ENCODE results near the gene DOCK7.
"Not testable (repeated sequence)": the region's sequence is repeated elsewhere in the genome, so short reads cannot be mapped to it uniquely, and the experiment has no call there.

DOCK7 gene

GRCh38 chr1:62528015-62528414 is 160.2 kb downstream of the DOCK7 start:
- no peaks in the 10 kb centered on the region for H3K79me2 ChIP-seq (ENCODE audit: insufficient read depth, low read length)
- H3F3A ChIP-seq (ENCODE audit: low read depth), result no peaks in the 10 kb centered on the region
- TF ChIP-seq EZH2phosphoT487 (IDR thresholded peaks at IDR 0.05; ENCODE audit: borderline replicate concordance) (no peak), CTCF (conservative IDR thresholded peaks at IDR 0.05; ENCODE audit: low read length) (no peak)
- no peak overlapping the region for H2AFZ ChIP-seq (ENCODE audit: low read length)
- H3K4me2 ChIP-seq (ENCODE audit: low read depth, low read length, poor library complexity, severe bottlenecking), result no peak overlapping the region
- H3K4me1 ChIP-seq (ENCODE audit: insufficient read depth, low read length, poor library complexity, severe bottlenecking), result no peaks in the 10 kb centered on the region
- H3K27me3 ChIP-seq (ENCODE audit: insufficient read depth, low read length, poor library complexity, severe bottlenecking), result no peaks in the 10 kb centered on the region
- H3K36me3 ChIP-seq (ENCODE audit: insufficient read depth, low read length), result peaks cover 7% of the 10 kb centered on the region; the same call in 1 of the 2 replicates
- no peak overlapping the region for H3K4me3 ChIP-seq (ENCODE audit: low read length, poor library complexity, severe bottlenecking)
- no peaks in the 10 kb centered on the region for H3K9me3 ChIP-seq (ENCODE audit: insufficient read depth, low read depth, low read length)
- no peak overlapping the region for H3K9ac ChIP-seq (ENCODE audit: low read depth, low read length, poor library complexity, severe bottlenecking)
- no peaks in the 10 kb centered on the region for H3K9me2 ChIP-seq (replicated peaks; ENCODE audit: low read depth, low read length)
- no peaks in the 10 kb centered on the region for H4K20me1 ChIP-seq (ENCODE audit: insufficient read depth, low read length, poor library complexity, severe bottlenecking)

- not testable (repeated sequence) for H3K4me2 ChIP-seq (ENCODE audit: low read depth, low read length, poor library complexity, severe bottlenecking); H3K9me2 ChIP-seq (replicated peaks; ENCODE audit: low read depth, low read length); H4K20me1 ChIP-seq (ENCODE audit: insufficient read depth, low read length, poor library complexity, severe bottlenecking); H3K4me3 ChIP-seq (ENCODE audit: low read length, poor library complexity, severe bottlenecking); H3K9me3 ChIP-seq (ENCODE audit: insufficient read depth, low read depth, low read length); H3K9ac ChIP-seq (ENCODE audit: low read depth, low read length, poor library complexity, severe bottlenecking); H3K4me1 ChIP-seq (ENCODE audit: insufficient read depth, low read length, poor library complexity, severe bottlenecking); H3K27me3 ChIP-seq (ENCODE audit: insufficient read depth, low read length, poor library complexity, severe bottlenecking); H3F3A ChIP-seq (ENCODE audit: low read depth); H3K36me3 ChIP-seq (ENCODE audit: insufficient read depth, low read length); H3K79me2 ChIP-seq (ENCODE audit: insufficient read depth, low read length); H2AFZ ChIP-seq (ENCODE audit: low read length)
These were observed 160.8 kb downstream of the DOCK7 start for GRCh38 chr1:62527346-62527745.

GRCh38 chr1:62523860-62524259 is 164.3 kb downstream of the DOCK7 start:
- TF ChIP-seq EZH2phosphoT487 (IDR thresholded peaks at IDR 0.05; ENCODE audit: borderline replicate concordance) (no peak), CTCF (conservative IDR thresholded peaks at IDR 0.05; ENCODE audit: low read length) (no peak)
- Histone ChIP-seq H4K20me1 (ENCODE audit: insufficient read depth, low read length, poor library complexity, severe bottlenecking) (no peaks in the 10 kb centered on the region), H3K4me1 (ENCODE audit: insufficient read depth, low read length, poor library complexity, severe bottlenecking) (no peaks in the 10 kb centered on the region), H3K9me3 (ENCODE audit: insufficient read depth, low read depth, low read length) (no peaks in the 10 kb centered on the region), H2AFZ (ENCODE audit: low read length) (no peak overlapping the region), H3K9me2 (replicated peaks; ENCODE audit: low read depth, low read length) (no peaks in the 10 kb centered on the region), H3K9ac (ENCODE audit: low read depth, low read length, poor library complexity, severe bottlenecking) (no peak overlapping the region), H3K36me3 (ENCODE audit: insufficient read depth, low read length) (peaks cover 10% of the 10 kb centered on the region; the same call in 1 of the 2 replicates), H3K4me3 (ENCODE audit: low read length, poor library complexity, severe bottlenecking) (no peak overlapping the region), H3K4me2 (ENCODE audit: low read depth, low read length, poor library complexity, severe bottlenecking) (no peak overlapping the region), H3K79me2 (ENCODE audit: insufficient read depth, low read length) (no peaks in the 10 kb centered on the region), H3F3A (ENCODE audit: low read depth) (no peaks in the 10 kb centered on the region), H3K27me3 (ENCODE audit: insufficient read depth, low read length, poor library complexity, severe bottlenecking) (no peaks in the 10 kb centered on the region)

- H3K27me3 ChIP-seq (ENCODE audit: insufficient read depth, low read length, poor library complexity, severe bottlenecking), result no peaks in the 10 kb centered on the region
- no peaks in the 10 kb centered on the region for H4K20me1 ChIP-seq (ENCODE audit: insufficient read depth, low read length, poor library complexity, severe bottlenecking)
- no peak overlapping the region for H3K9ac ChIP-seq (ENCODE audit: low read depth, low read length, poor library complexity, severe bottlenecking)
- no peak overlapping the region for H3K4me2 ChIP-seq (ENCODE audit: low read depth, low read length, poor library complexity, severe bottlenecking)
- H3K4me3 ChIP-seq (ENCODE audit: low read length, poor library complexity, severe bottlenecking), result no peak overlapping the region
- no peak for TF ChIP-seq EZH2phosphoT487 (IDR thresholded peaks at IDR 0.05; ENCODE audit: borderline replicate concordance)
- no peak for TF ChIP-seq CTCF (conservative IDR thresholded peaks at IDR 0.05; ENCODE audit: low read length)
- no peaks in the 10 kb centered on the region for H3K79me2 ChIP-seq (ENCODE audit: insufficient read depth, low read length)
- H3K36me3 ChIP-seq (ENCODE audit: insufficient read depth, low read length), result peaks cover 7% of the 10 kb centered on the region; the same call in 1 of the 2 replicates
- no peaks in the 10 kb centered on the region for H3K9me2 ChIP-seq (replicated peaks; ENCODE audit: low read depth, low read length)
- H3K9me3 ChIP-seq (ENCODE audit: insufficient read depth, low read depth, low read length), result no peaks in the 10 kb centered on the region
- no peak overlapping the region for H2AFZ ChIP-seq (ENCODE audit: low read length)
- H3F3A ChIP-seq (ENCODE audit: low read depth), result no peaks in the 10 kb centered on the region
- H3K4me1 ChIP-seq (ENCODE audit: insufficient read depth, low read length, poor library complexity, severe bottlenecking), result no peaks in the 10 kb centered on the region
These were observed 171.6 kb downstream of the DOCK7 start for GRCh38 chr1:62516600-62516999.
